Esophagus squamous epithelium (tissue), 4 donors: Measurements from ENCODE around the gene UBE2R2.

Source experiments
- CTCF ChIP-seq, 6 experiments: fragments of 450-650 bp in 4 of 6; fragments of 200-600 bp in 2 of 6; sonication (generic) in 2 of 6; IDR thresholded peaks; one replicate each; pipeline ENCODE4 v1.5.1; 2016 to 2019; ENCODE audit warnings: antibody characterized with exemption in 6 of 6, mild to moderate bottlenecking in 4 of 6, moderate library complexity in 4 of 6
- POLR2A ChIP-seq, 4 donors: fragments of 450-650 bp; IDR thresholded peaks; one replicate each; pipeline ENCODE4 v1.6.1; 2017; ENCODE audit warnings: antibody characterized with exemption in 4 of 4, mild to moderate bottlenecking in 4 of 4, moderate library complexity in 3 of 4

GRCh38 chr9:33778700-33779351, 38.1 kb upstream of the UBE2R2 start:
- TF ChIP-seq CTCF (IDR thresholded peaks at IDR 0.05) (peak; percentile 40 to 76 (median 60)), POLR2A (IDR thresholded peaks at IDR 0.05) (no peak)
